ENCODE measurements around the gene PRKCA.
A peak's percentile ranks its signal among the peaks of the same experiment; 100 is the strongest.

PRKCA gene

GRCh38 chr17:66507982-66508760 is 205.8 kb downstream of the PRKCA start:
- H3K9me3 Mint-ChIP-seq: no peaks in the 10 kb centered on the region
- H3K36me3 Mint-ChIP-seq (ENCODE audit: low read depth): peaks cover 14% of the 10 kb centered on the region
- peak overlapping the region; percentile 88 for H3K27ac Mint-ChIP-seq
- H3K4me1 Mint-ChIP-seq (ENCODE audit: low read depth): peaks cover 52% of the 10 kb centered on the region
- H3K27me3 Mint-ChIP-seq (ENCODE audit: low read depth): no peaks in the 10 kb centered on the region
- peak overlapping the region; percentile 49 for H3K4me3 Mint-ChIP-seq

- H3K36me3 Mint-ChIP-seq (ENCODE audit: low read depth): peaks cover 16% of the 10 kb centered on the region
- H3K27ac Mint-ChIP-seq: peak overlapping the region; percentile 88
- H3K27me3 Mint-ChIP-seq (ENCODE audit: low read depth): no peaks in the 10 kb centered on the region
- H3K4me1 Mint-ChIP-seq (ENCODE audit: low read depth): peaks cover 56% of the 10 kb centered on the region
- H3K4me3 Mint-ChIP-seq: peak overlapping the region; percentile 61
- no peaks in the 10 kb centered on the region for H3K9me3 Mint-ChIP-seq
These were observed 206.8 kb downstream of the PRKCA start for GRCh38 chr17:66508896-66509844.

- H3K27ac Mint-ChIP-seq: peak overlapping the region; percentile 88
These were observed 207.5 kb downstream of the PRKCA start for GRCh38 chr17:66509926-66510325.

GRCh38 chr17:66511135-66511534 is 208.7 kb downstream of the PRKCA start:
- H3K36me3 Mint-ChIP-seq (ENCODE audit: low read depth): peaks cover 19% of the 10 kb centered on the region
- no peaks in the 10 kb centered on the region for H3K9me3 Mint-ChIP-seq
- H3K4me1 Mint-ChIP-seq (ENCODE audit: low read depth): peaks cover 62% of the 10 kb centered on the region
- no peaks in the 10 kb centered on the region for H3K27me3 Mint-ChIP-seq (ENCODE audit: low read depth)
- H3K4me3 Mint-ChIP-seq: peak overlapping the region; percentile 8
- H3K27ac Mint-ChIP-seq: peak overlapping the region; percentile 32

More at GRCh38 chr17:66509926-66510325, 207.5 kb downstream of the PRKCA start:
- H3K4me1 Mint-ChIP-seq (ENCODE audit: low read depth): peaks cover 56% of the 10 kb centered on the region
- H3K4me3 Mint-ChIP-seq: peak overlapping the region; percentile 61
- H3K36me3 Mint-ChIP-seq (ENCODE audit: low read depth): peaks cover 16% of the 10 kb centered on the region
- no peaks in the 10 kb centered on the region for H3K9me3 Mint-ChIP-seq
- no peaks in the 10 kb centered on the region for H3K27me3 Mint-ChIP-seq (ENCODE audit: low read depth)

- peak overlapping the region; percentile 26 for H3K27ac Mint-ChIP-seq
- H3K27me3 Mint-ChIP-seq (ENCODE audit: low read depth): no peaks in the 10 kb centered on the region
- H3K4me1 Mint-ChIP-seq (ENCODE audit: low read depth): peaks cover 51% of the 10 kb centered on the region
- peaks cover 17% of the 10 kb centered on the region for H3K36me3 Mint-ChIP-seq (ENCODE audit: low read depth)
- H3K9me3 Mint-ChIP-seq: peaks cover 3% of the 10 kb centered on the region
- H3K4me3 Mint-ChIP-seq: no peak overlapping the region
These were observed 211.9 kb downstream of the PRKCA start for GRCh38 chr17:66514227-66514806.

GRCh38 chr17:66515974-66516373 is 213.6 kb downstream of the PRKCA start:
- Mint-ChIP-seq H3K9me3 (peaks cover 3% of the 10 kb centered on the region), H3K4me3 (no peak overlapping the region), H3K36me3 (ENCODE audit: low read depth) (peaks cover 17% of the 10 kb centered on the region), H3K27ac (peak overlapping the region; percentile 57), H3K4me1 (ENCODE audit: low read depth) (peaks cover 44% of the 10 kb centered on the region), H3K27me3 (ENCODE audit: low read depth) (no peaks in the 10 kb centered on the region)

- Mint-ChIP-seq H3K27ac (peak overlapping the region; percentile 82), H3K4me1 (ENCODE audit: low read depth) (peaks cover 44% of the 10 kb centered on the region), H3K4me3 (peak overlapping the region; percentile 40), H3K36me3 (ENCODE audit: low read depth) (peaks cover 20% of the 10 kb centered on the region), H3K27me3 (ENCODE audit: low read depth) (no peaks in the 10 kb centered on the region), H3K9me3 (peaks cover 3% of the 10 kb centered on the region)
These were observed 215.1 kb downstream of the PRKCA start for GRCh38 chr17:66517336-66518009.

GRCh38 chr17:66518108-66518507 is 215.7 kb downstream of the PRKCA start:
- Mint-ChIP-seq H3K4me1 (ENCODE audit: low read depth) (peaks cover 48% of the 10 kb centered on the region), H3K27me3 (ENCODE audit: low read depth) (no peaks in the 10 kb centered on the region), H3K27ac (peak overlapping the region; percentile 82), H3K9me3 (peaks cover 3% of the 10 kb centered on the region), H3K4me3 (no peak overlapping the region), H3K36me3 (ENCODE audit: low read depth) (peaks cover 20% of the 10 kb centered on the region)

- H3K36me3 Mint-ChIP-seq (ENCODE audit: low read depth): peaks cover 18% of the 10 kb centered on the region
- H3K27me3 Mint-ChIP-seq (ENCODE audit: low read depth): no peaks in the 10 kb centered on the region
- H3K4me3 Mint-ChIP-seq: no peak overlapping the region
- H3K4me1 Mint-ChIP-seq (ENCODE audit: low read depth): peaks cover 49% of the 10 kb centered on the region
- peaks cover 3% of the 10 kb centered on the region for H3K9me3 Mint-ChIP-seq
- H3K27ac Mint-ChIP-seq: peak overlapping the region; percentile 2
These were observed 216.3 kb downstream of the PRKCA start for GRCh38 chr17:66518677-66519076.

GRCh38 chr17:66519154-66519553 is 216.7 kb downstream of the PRKCA start:
- H3K4me1 Mint-ChIP-seq (ENCODE audit: low read depth): peaks cover 51% of the 10 kb centered on the region
- no peak overlapping the region for H3K4me3 Mint-ChIP-seq
- H3K9me3 Mint-ChIP-seq: peaks cover 3% of the 10 kb centered on the region
- H3K27ac Mint-ChIP-seq: no peak overlapping the region
- peaks cover 18% of the 10 kb centered on the region for H3K36me3 Mint-ChIP-seq (ENCODE audit: low read depth)
- H3K27me3 Mint-ChIP-seq (ENCODE audit: low read depth): no peaks in the 10 kb centered on the region

GRCh38 chr17:66520999-66521398 is 218.6 kb downstream of the PRKCA start:
- no peak overlapping the region for H3K27ac Mint-ChIP-seq
- H3K36me3 Mint-ChIP-seq (ENCODE audit: low read depth): peaks cover 18% of the 10 kb centered on the region
- peaks cover 56% of the 10 kb centered on the region for H3K4me1 Mint-ChIP-seq (ENCODE audit: low read depth)
- H3K4me3 Mint-ChIP-seq: no peak overlapping the region
- H3K27me3 Mint-ChIP-seq (ENCODE audit: low read depth): no peaks in the 10 kb centered on the region
- H3K9me3 Mint-ChIP-seq: peaks cover 3% of the 10 kb centered on the region

- no peaks in the 10 kb centered on the region for H3K9me3 Mint-ChIP-seq
- no peak overlapping the region for H3K4me3 Mint-ChIP-seq
- H3K27me3 Mint-ChIP-seq (ENCODE audit: low read depth): no peaks in the 10 kb centered on the region
- H3K36me3 Mint-ChIP-seq (ENCODE audit: low read depth): peaks cover 14% of the 10 kb centered on the region
- peak overlapping the region; percentile 72 for H3K27ac Mint-ChIP-seq
- H3K4me1 Mint-ChIP-seq (ENCODE audit: low read depth): peaks cover 52% of the 10 kb centered on the region
These were observed 220.3 kb downstream of the PRKCA start for GRCh38 chr17:66522591-66523272.

- Mint-ChIP-seq H3K27me3 (ENCODE audit: low read depth) (no peaks in the 10 kb centered on the region), H3K4me3 (no peak overlapping the region), H3K27ac (no peak overlapping the region), H3K36me3 (ENCODE audit: low read depth) (peaks cover 17% of the 10 kb centered on the region), H3K9me3 (no peaks in the 10 kb centered on the region), H3K4me1 (ENCODE audit: low read depth) (peaks cover 53% of the 10 kb centered on the region)
These were observed 221.2 kb downstream of the PRKCA start for GRCh38 chr17:66523378-66524200.
